Gastrocnemius medialis (tissue), 4 donors: ENCODE measurements around the gene FBXW11. TPM values are rescaled to one million over a fixed set of nuclear protein-coding genes. Genes with fewer than 3 reads are reported as not detected.
"Not testable (repeated sequence)": the region's sequence is repeated elsewhere in the genome, so short reads cannot be mapped to it uniquely, and the experiment has no call there.

Source experiments
- ATAC-seq, 2 donors: fragments of 150-250 bp; one replicate each; pipeline ENCODE4 v1.9.1; 2016
- DNase-seq, 2 donors: peaks; one replicate each; pipeline ENCODE4 v3.0.0-alpha.2; 2019
- H3K27ac ChIP-seq, 4 donors: fragments of 200-600 bp; sonication (generic); 1 replicate in 1 of 4; 2 replicates in 3 of 4; pipeline ENCODE4 v1.5.1; 2016 to 2018; ENCODE audit warnings: mild to moderate bottlenecking in 2 of 4, moderate library complexity in 1 of 4
- H3K27me3 ChIP-seq, 3 donors: fragments of 200-600 bp; sonication (generic) in 2 of 3; 1 replicate in 1 of 3; 2 replicates in 2 of 3; pipeline versions ENCODE4 v1.5.1 to v1.6.0; 2016 to 2019; ENCODE audit warnings: mild to moderate bottlenecking in 1 of 3, moderate library complexity in 1 of 3
- H3K36me3 ChIP-seq, 2 donors: fragments of 200-600 bp; sonication (generic) in 1 of 2; one replicate each; pipeline ENCODE4 v1.5.1; 2017 to 2018
- H3K4me1 ChIP-seq, 2 donors: fragments of 200-600 bp; sonication (generic) in 1 of 2; one replicate each; pipeline ENCODE4 v1.5.1; 2016 to 2017; ENCODE audit warnings: mild to moderate bottlenecking in 2 of 2
- H3K4me3 ChIP-seq, 4 donors: fragments of 200-600 bp; sonication (generic) in 3 of 4; 1 replicate in 1 of 4; 2 replicates in 3 of 4; pipeline ENCODE4 v1.5.1; 2016 to 2019; ENCODE audit warnings: mild to moderate bottlenecking in 2 of 4
- H3K9me3 ChIP-seq, 3 donors: fragments of 200-600 bp; sonication (generic) in 2 of 3; 1 replicate in 1 of 3; 2 replicates in 2 of 3; pipeline ENCODE4 v1.5.1; 2016 to 2019
- CTCF ChIP-seq, 5 experiments: fragments of 450-650 bp in 3 of 5; fragments of 200-600 bp in 2 of 5; sonication (generic) in 2 of 5; IDR thresholded peaks in 4 of 5; conservative IDR thresholded peaks in 1 of 5; 1 replicate in 4 of 5; 2 replicates in 1 of 5; pipeline ENCODE4 v1.5.1; 2016 to 2019; ENCODE audit warnings: antibody characterized with exemption in 5 of 5, mild to moderate bottlenecking in 3 of 5, moderate library complexity in 3 of 5
- POLR2A ChIP-seq, 2 donors: fragments of 450-650 bp; IDR thresholded peaks; one replicate each; pipeline ENCODE4 v1.6.1; 2017; ENCODE audit warnings: antibody characterized with exemption in 2 of 2, mild to moderate bottlenecking in 2 of 2, moderate library complexity in 2 of 2
- in situ Hi-C, 4 donors: fragments of 200-750 bp; cut with MboI; loops; one replicate each; pipeline versions ENCODE4 v1.15.0 to v1.8.0; 2017; ENCODE audit warnings: low sequenced_read_pairs in 4 of 4
- intact Hi-C: fragments of 100-400 bp; cut with DNase I; formaldehyde crosslinking; loops from one replicate; pipeline ENCODE4 v1.15.1; 2023; ENCODE audit warnings: low total_unique reads
- total RNA-seq, 4 donors: library from RNA; depleted of rRNA; stranded (reverse); fragments of >200 nt; gene quantifications; one replicate each; pipeline versions ENCODE4 v1.1.0 to v1.2.3, GENCODE V29; 2016

Gene FBXW11
- total RNA-seq, 4 donors from 2014 or later = 68.5 to 80.8 (median 72.2) TPM

DNA sequence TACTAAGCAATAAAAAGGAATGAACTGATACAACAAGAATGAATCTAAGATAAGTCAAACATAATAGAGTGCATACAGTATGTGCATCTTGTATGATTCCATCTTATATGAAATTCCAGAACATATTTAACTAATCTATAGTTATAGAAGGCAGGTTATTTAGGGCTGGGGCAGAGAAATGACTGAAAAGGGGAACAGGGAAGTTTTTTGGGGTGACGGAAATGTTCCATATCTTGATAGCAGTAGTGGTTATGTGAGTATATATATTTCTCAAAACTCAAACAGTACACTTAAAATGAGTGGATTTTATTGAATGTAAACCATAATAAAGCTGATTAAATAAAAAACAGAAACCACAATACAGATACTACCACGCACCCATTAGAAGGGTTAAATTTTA lies 24.6 kb downstream of the FBXW11 start:
- no peak overlapping the region for H3K4me3 ChIP-seq
- in situ Hi-C loops (no loop called here), intact Hi-C loops (no loop called here)
- peaks cover 0 to 7% of the 10 kb centered on the region in 2 donors for H3K4me1 ChIP-seq
- DNase-seq (no peak), ATAC-seq (no peak)
- no peak overlapping the region for H3K27ac ChIP-seq
- H3K36me3 ChIP-seq = no peaks in the 10 kb centered on the region
- H3K27me3 ChIP-seq = no peaks in the 10 kb centered on the region
- peaks cover 0 to 7% (median 0%) of the 10 kb centered on the region in 3 donors for H3K9me3 ChIP-seq
- TF ChIP-seq CTCF (IDR thresholded peaks at IDR 0.05 in 4 of 5, conservative IDR thresholded peaks at IDR 0.05 in 1 of 5) (no peak), POLR2A (IDR thresholded peaks at IDR 0.05) (no peak)

DNA sequence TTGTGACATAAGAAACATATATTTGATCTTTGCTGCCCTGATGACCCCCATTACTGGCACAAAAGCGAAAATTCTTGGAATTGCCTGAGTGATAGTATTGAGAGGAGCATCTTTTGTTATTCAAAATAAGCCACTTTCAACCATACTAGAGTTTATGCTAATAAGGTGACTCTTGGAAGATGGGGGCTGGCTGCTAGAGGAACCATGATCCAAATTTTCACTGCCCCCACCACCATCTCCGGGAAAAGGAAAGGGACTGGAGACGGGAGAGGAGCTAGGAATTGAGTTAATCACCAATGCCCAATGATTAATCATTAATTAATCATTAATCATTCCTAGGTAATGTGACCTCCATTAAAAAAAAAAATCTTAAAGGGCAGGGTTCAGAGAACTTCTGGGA lies 25.6 kb downstream of the FBXW11 start:
- TF ChIP-seq POLR2A (IDR thresholded peaks at IDR 0.05) = no peak
- no peak for TF ChIP-seq CTCF (IDR thresholded peaks at IDR 0.05 in 4 of 5, conservative IDR thresholded peaks at IDR 0.05 in 1 of 5)
- peaks cover 0 to 13% of the 10 kb centered on the region in 2 donors for H3K4me1 ChIP-seq
- H3K36me3 ChIP-seq = no peaks in the 10 kb centered on the region
- H3K9me3 ChIP-seq = peaks cover 0 to 7% (median 0%) of the 10 kb centered on the region in 3 donors
- H3K27me3 ChIP-seq = no peaks in the 10 kb centered on the region
- ATAC-seq (no peak), DNase-seq (no peak)
- no peak overlapping the region for H3K27ac ChIP-seq
- intact Hi-C loops = no loop called here
- in situ Hi-C loops = no loop called here
- no peak overlapping the region for H3K4me3 ChIP-seq

- DNase-seq = no peak
- Histone ChIP-seq H3K36me3 (no peaks in the 10 kb centered on the region), H3K27ac (no peak overlapping the region), H3K9me3 (peaks cover 0 to 7% (median 0%) of the 10 kb centered on the region in 3 donors), H3K4me3 (no peak overlapping the region), H3K4me1 (peaks cover 0 to 10% of the 10 kb centered on the region in 2 donors), H3K27me3 (no peaks in the 10 kb centered on the region)
- intact Hi-C loops = no loop called here
- in situ Hi-C loops = no loop called here
- no peak for ATAC-seq
- no peak for TF ChIP-seq CTCF (IDR thresholded peaks at IDR 0.05 in 4 of 5, conservative IDR thresholded peaks at IDR 0.05 in 1 of 5)
- no peak for TF ChIP-seq POLR2A (IDR thresholded peaks at IDR 0.05)
Observed at GRCh38 chr5:171979606-171980005, 26.8 kb downstream of the FBXW11 start.

GRCh38 chr5:171978519-171978918 lies 27.9 kb downstream of the FBXW11 start:
- Histone ChIP-seq H3K27ac (no peak overlapping the region), H3K36me3 (no peaks in the 10 kb centered on the region), H3K4me3 (no peak overlapping the region), H3K9me3 (peaks cover 0 to 7% (median 0%) of the 10 kb centered on the region in 3 donors), H3K4me1 (peaks cover 0 to 10% of the 10 kb centered on the region in 2 donors), H3K27me3 (no peaks in the 10 kb centered on the region)
- in situ Hi-C loops (no loop called here), intact Hi-C loops (no loop called here)
- DNase-seq (no peak), ATAC-seq (no peak)
- TF ChIP-seq POLR2A (IDR thresholded peaks at IDR 0.05) = no peak
- no peak for TF ChIP-seq CTCF (IDR thresholded peaks at IDR 0.05 in 4 of 5, conservative IDR thresholded peaks at IDR 0.05 in 1 of 5)

- Histone ChIP-seq H3K27ac (no peak overlapping the region), H3K4me1 (peaks cover 0 to 15% of the 10 kb centered on the region in 2 donors), H3K27me3 (no peaks in the 10 kb centered on the region), H3K36me3 (no peaks in the 10 kb centered on the region), H3K9me3 (peaks cover 0 to 7% (median 0%) of the 10 kb centered on the region in 3 donors), H3K4me3 (no peak overlapping the region)
- TF ChIP-seq POLR2A (IDR thresholded peaks at IDR 0.05) (no peak), CTCF (IDR thresholded peaks at IDR 0.05 in 4 of 5, conservative IDR thresholded peaks at IDR 0.05 in 1 of 5) (no peak)
- no peak for DNase-seq
- no peak for ATAC-seq
- intact Hi-C loops = no loop called here
- in situ Hi-C loops = no loop called here
Observed at GRCh38 chr5:171978016-171978415, 28.4 kb downstream of the FBXW11 start.

DNA sequence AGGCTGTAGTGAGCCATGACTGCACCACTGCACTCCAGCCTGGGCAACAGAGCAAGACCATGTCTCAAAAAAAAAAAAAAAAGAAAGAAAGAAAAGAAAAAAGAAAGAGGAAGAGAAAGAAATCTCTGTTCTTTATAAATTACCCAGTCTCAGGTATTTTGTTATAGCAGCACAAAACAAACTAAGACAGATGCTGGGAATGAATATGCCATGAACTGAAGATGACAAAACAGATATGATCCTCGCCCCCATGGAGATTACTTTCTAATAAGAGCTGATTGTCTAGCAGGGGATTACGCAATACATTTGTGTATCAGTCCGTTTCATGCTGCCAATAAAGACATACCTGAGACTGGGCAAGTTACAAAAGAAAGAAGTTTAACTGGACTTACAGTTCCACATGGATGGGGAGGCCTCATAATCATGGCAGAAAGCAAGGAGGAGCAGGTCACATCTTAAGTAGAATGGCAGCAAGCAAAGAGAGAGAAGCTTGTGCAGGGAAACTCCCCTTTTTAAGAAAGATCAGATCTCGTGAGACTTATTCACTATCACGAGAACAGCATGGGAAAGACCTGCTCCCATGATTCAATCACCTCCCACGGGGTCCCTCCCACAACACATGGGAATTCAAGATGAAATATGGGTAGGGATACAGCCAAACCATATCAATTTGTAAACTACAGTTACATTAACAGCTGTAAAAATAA lies 29.0 kb downstream of the FBXW11 start:
- intact Hi-C loops, H3K4me3 ChIP-seq, DNase-seq, H3K27me3 ChIP-seq, H3K9me3 ChIP-seq, H3K27ac ChIP-seq, in situ Hi-C loops, H3K36me3 ChIP-seq, ATAC-seq: not testable (repeated sequence)
- H3K4me1 ChIP-seq = peaks cover 0 to 18% of the 10 kb centered on the region in 2 donors
